Measurements from ENCODE around the gene S100Z. TPM values are rescaled to one million over a fixed set of nuclear protein-coding genes. Genes with fewer than 3 reads are reported as not detected.

Gene S100Z
- total and polyA plus RNA-seq, 10 of the 15 experiments (the other 5 are each of a cell fraction or from before 2014, with no cell fraction given) = 0.12 to 0.51 (median 0.30) TPM; not detected in 2

GRCh38 chr5:76867038-76867437 is 17.2 kb downstream of the S100Z start:
- BruUV-seq (replicated peaks) = no TSS peak
- H3K4me2 ChIP-seq (ENCODE audit: control insufficient read depth, insufficient read depth) = no peak overlapping the region

More at GRCh38 chr5:76867038-76867437, 17.2 kb downstream of the S100Z start:
- no peaks in the 10 kb centered on the region; the same call in 1 of the 2 replicates for H3K4me1 ChIP-seq (ENCODE audit: control insufficient read depth, insufficient read depth, low read length)
- H4K20me1 ChIP-seq (ENCODE audit: control insufficient read depth, insufficient read depth) = no peaks in the 10 kb centered on the region
- H3K36me3 ChIP-seq (ENCODE audit: control insufficient read depth in 2 of 2, insufficient read depth in 2 of 2, low read length in 1 of 2) = no peaks in the 10 kb centered on the region
- WGBS (ENCODE audit: insufficient coverage, insufficient replicate concordance, low lambda C conversion rate, missing lambda C conversion rate) = 17% methylated on average over 4 of the region's 4 CpGs
- ChIA-PET SMC1A (ENCODE audit: uncharacterized antibody, unreplicated experiment) (interaction anchor here (0.7 to 4.1 kb wide), 7 partner anchors 12 to 364 kb away, joined by 3 to 31 read pairs (median 3); no protein-coding TSS in a partner anchor), CTCF (interaction anchor here (0.7 to 5.0 kb wide), 8 partner anchors 10 to 276 kb away, joined by 3 to 39 read pairs (median 4); partner anchors contain the start of gene CRHBP), RAD21 (ENCODE audit: unreplicated experiment) (interaction anchor here (0.9 to 4.1 kb wide), 3 partner anchors 150 to 261 kb away, joined by 3 to 20 read pairs (median 19); no protein-coding TSS in a partner anchor), POLR2A (no interaction called here)
- H3K27me3 ChIP-seq (replicated peaks in 1 of 2; ENCODE audit: control insufficient read depth in 2 of 2, insufficient read depth in 2 of 2, low read length in 1 of 2) = no peaks in the 10 kb centered on the region
- H3K9ac ChIP-seq (ENCODE audit: control insufficient read depth, insufficient read depth, low read length) = no peak overlapping the region
- no peak for FAIRE-seq
- no peak overlapping the region for H3K4me3 ChIP-seq
- no peaks in the 10 kb centered on the region for H3K9me3 ChIP-seq (replicated peaks; ENCODE audit: control insufficient read depth, insufficient read depth, low read length)
- H3K27ac ChIP-seq (ENCODE audit: control insufficient read depth, insufficient read depth) = no peak overlapping the region
- ATAC-seq = no peak; the same call in 2 of the 3 replicates
- no peak for DNase-seq (ENCODE audit: low read depth, low spot score)
- TF ChIP-seq HDAC2 (IDR thresholded peaks at IDR 0.05) = no peak
- no peak for TF ChIP-seq ELK1 (IDR thresholded peaks at IDR 0.05; ENCODE audit: low read depth, low read length)
- TF ChIP-seq RCOR1 (conservative IDR thresholded peaks at IDR 0.05; ENCODE audit: low read depth, low read length) = no peak
- TF ChIP-seq BMI1 (IDR thresholded peaks at IDR 0.05; ENCODE audit: borderline replicate concordance) = no peak
- intact Hi-C loops (cut with micrococcal nuclease; ENCODE audit: unreplicated experiment) = loop anchor here (5.0 to 10.0 kb wide), 4 partner anchors 265 to 568 kb away; no protein-coding TSS in a partner anchor
- no peaks in the 10 kb centered on the region for H3K79me2 ChIP-seq (ENCODE audit: control insufficient read depth, insufficient read depth, low read length)
- no peak overlapping the region for H2AFZ ChIP-seq (ENCODE audit: control insufficient read depth, low read depth, low read length)
- in situ Hi-C loops (cut with MboI) = loop anchor here (5.0 kb wide), 1 partner anchor 150 kb away; no protein-coding TSS in a partner anchor
